Subcutaneous abdominal adipose tissue (tissue), 5 donors: ENCODE results near the gene NEDD8.

Experiments
- H3K27ac ChIP-seq: one replicate; pipeline ENCODE4 v1.7.0; 2013; ENCODE audit warnings: low read depth, mild to moderate bottlenecking, inconsistent platforms, low read length, moderate library complexity
- H3K27me3 ChIP-seq, 5 donors: one replicate each; pipeline ENCODE4 v1.7.0; 2013; ENCODE audit warnings: low read length in 5 of 5, inconsistent platforms in 1 of 5; ENCODE audit not compliant: control insufficient read depth in 5 of 5, insufficient read depth in 4 of 5
- H3K36me3 ChIP-seq, 5 donors: one replicate each; pipeline ENCODE4 v1.7.0; 2013; ENCODE audit warnings: low read length in 5 of 5; ENCODE audit not compliant: control insufficient read depth in 5 of 5, insufficient read depth in 5 of 5
- H3K4me1 ChIP-seq, 5 donors: one replicate each; pipeline ENCODE4 v1.7.0; 2013; ENCODE audit warnings: low read length in 5 of 5, mild to moderate bottlenecking in 3 of 5, moderate library complexity in 1 of 5; ENCODE audit not compliant: control insufficient read depth in 5 of 5, insufficient read depth in 5 of 5
- H3K4me3 ChIP-seq, 5 donors: one replicate each; pipeline ENCODE4 v1.7.0; 2013; ENCODE audit warnings: low read length in 5 of 5, low read depth in 1 of 5
- H3K9ac ChIP-seq, 5 donors: one replicate each; pipeline ENCODE4 v1.7.0; 2013; ENCODE audit warnings: low read length in 5 of 5, mild to moderate bottlenecking in 4 of 5, moderate library complexity in 3 of 5
- H3K9me3 ChIP-seq, 5 donors: one replicate each; pipeline ENCODE4 v1.7.0; 2013; ENCODE audit warnings: low read length in 5 of 5; ENCODE audit not compliant: control insufficient read depth in 5 of 5
- donor health status: healthy.
- donor health status: healthy.
- donor health status: healthy.
- donor health status: healthy.
- donor health status: healthy.

NEDD8 gene

DNA sequence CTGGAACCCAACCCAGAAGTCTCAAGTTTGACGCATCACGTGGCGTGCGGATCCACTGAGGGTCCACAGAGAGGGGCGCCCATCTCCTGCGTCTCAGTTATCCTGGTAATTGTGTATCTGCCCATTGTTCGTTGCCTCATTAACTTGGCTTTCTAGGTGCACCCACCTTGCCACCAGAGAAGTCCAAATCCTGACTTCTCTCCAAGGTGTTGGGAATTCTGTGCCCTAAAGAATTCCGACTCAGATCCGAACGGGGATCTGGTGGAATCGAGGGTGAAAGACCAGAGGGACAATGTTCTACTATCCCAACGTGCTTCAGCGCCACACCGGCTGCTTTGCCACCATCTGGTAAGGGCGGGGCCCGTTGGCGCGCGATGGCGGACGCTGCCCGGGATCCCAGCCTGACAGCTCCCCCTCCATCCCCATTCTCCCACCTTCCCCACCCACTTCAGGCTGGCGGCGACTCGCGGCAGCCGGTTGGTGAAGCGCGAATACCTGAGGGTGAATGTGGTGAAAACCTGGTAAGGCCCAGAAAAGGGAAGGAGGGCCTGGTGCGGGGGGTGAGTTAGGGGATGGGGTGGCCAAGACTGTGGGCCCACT lies 59.8 kb downstream of the NEDD8 start:
- H3K27ac ChIP-seq: no peak overlapping the region
- H3K27me3 ChIP-seq: no peaks in the 10 kb centered on the region
- H3K9ac ChIP-seq: no peak overlapping the region
- H3K9me3 ChIP-seq: no peaks in the 10 kb centered on the region
- H3K36me3 ChIP-seq: peaks cover 2 to 59% (median 36%) of the 10 kb centered on the region in 5 donors
- peaks cover 0 to 11% (median 5%) of the 10 kb centered on the region in 5 donors for H3K4me1 ChIP-seq
- H3K4me3 ChIP-seq: peak overlapping the region in 2 of 5 donors; percentile 22 to 50

- peaks cover 2 to 58% (median 34%) of the 10 kb centered on the region in 5 donors for H3K36me3 ChIP-seq
- H3K9me3 ChIP-seq: no peaks in the 10 kb centered on the region
- H3K27me3 ChIP-seq: no peaks in the 10 kb centered on the region
- H3K9ac ChIP-seq: no peak within 1 kb of the TSS
- H3K27ac ChIP-seq: no peak within 1 kb of the TSS
- H3K4me3 ChIP-seq: peak within 1 kb of the TSS in 3 of 5 donors; percentile 22 to 50 (median 43)
- H3K4me1 ChIP-seq: peaks cover 0 to 11% (median 5%) of the 10 kb centered on the region in 5 donors
Measured at GRCh38 chr14:24171422-24172260, 60.5 kb downstream of the NEDD8 start, which contains the start of gene REC8. REC8 (plus strand) TSS chr14:24172080; CDS start chr14:24172553, 473 bp downstream.

DNA sequence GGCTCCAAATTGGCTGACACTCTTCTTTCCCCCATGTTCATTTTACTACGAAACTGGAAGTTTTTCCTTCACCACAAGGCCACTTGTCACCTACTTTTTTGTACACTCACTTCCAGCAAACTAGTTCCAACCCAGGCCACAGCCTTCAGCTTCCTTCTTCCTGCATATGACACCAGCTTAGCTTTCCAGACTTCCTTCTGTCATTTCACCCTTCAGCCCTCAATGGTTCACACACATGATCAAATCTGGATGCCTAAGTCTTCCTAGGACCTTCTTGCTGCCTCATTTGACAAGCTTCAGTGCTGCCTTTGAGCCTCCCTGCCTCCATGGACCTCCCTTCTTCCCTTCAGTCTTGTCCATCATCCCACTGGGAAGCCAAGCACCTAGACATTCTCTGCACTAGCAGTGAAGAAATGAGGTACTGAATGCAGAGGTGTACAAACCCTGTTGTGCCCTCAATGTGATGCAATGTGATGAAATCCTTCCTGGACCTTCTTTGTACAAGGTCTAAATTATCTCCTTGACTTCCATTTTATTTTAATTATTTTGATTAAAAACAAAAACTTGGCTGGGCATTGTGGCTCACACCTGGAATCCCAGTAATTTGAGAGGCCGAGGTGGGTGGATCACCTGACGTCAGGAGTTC lies 64.6 kb downstream of the NEDD8 start:
- H3K4me1 ChIP-seq: peaks cover 2 to 19% (median 14%) of the 10 kb centered on the region in 5 donors
- peaks cover 5 to 69% (median 58%) of the 10 kb centered on the region in 5 donors for H3K36me3 ChIP-seq
- H3K4me3 ChIP-seq: no peak overlapping the region
- no peaks in the 10 kb centered on the region for H3K27me3 ChIP-seq
- H3K27ac ChIP-seq: no peak overlapping the region
- H3K9ac ChIP-seq: no peak overlapping the region
- no peaks in the 10 kb centered on the region for H3K9me3 ChIP-seq
